ACC112 (cell line): Measurements from ENCODE around the gene PEX7.
"Not testable (repeated sequence)": the region's sequence is repeated elsewhere in the genome, so short reads cannot be mapped to it uniquely, and the experiment has no call there.

Experiments
- H2AFZ ChIP-seq: fragments of 200-600 bp; sonication (generic); one replicate; pipeline ENCODE4 v1.6.0; 2017; ENCODE audit warnings: antibody characterized with exemption, low read length; ENCODE audit not compliant: unreplicated experiment
- H3K27ac ChIP-seq: fragments of 200-600 bp; sonication (generic); 2 replicates; pipeline ENCODE4 v1.5.1; 2014; ENCODE audit warnings: low read depth, mild to moderate bottlenecking, antibody characterized with exemption, low read length, moderate library complexity
- H3K27me3 ChIP-seq: fragments of 200-600 bp; sonication (generic); 2 replicates; pipeline ENCODE4 v1.6.1; 2014; ENCODE audit warnings: mild to moderate bottlenecking, antibody characterized with exemption, low read length, moderate library complexity, mixed read lengths; ENCODE audit not compliant: insufficient read depth
- H3K36me3 ChIP-seq: fragments of 200-600 bp; sonication (generic); 2 replicates; pipeline ENCODE4 v1.6.1; 2016; ENCODE audit warnings: mild to moderate bottlenecking, antibody characterized with exemption, low read length, moderate library complexity, mixed read lengths; ENCODE audit not compliant: insufficient read depth
- H3K4me1 ChIP-seq: fragments of 200-600 bp; sonication (generic); one replicate; pipeline ENCODE4 v1.6.1; 2016; ENCODE audit warnings: low read length, mixed read lengths; ENCODE audit not compliant: insufficient read depth, unreplicated experiment, control insufficient read depth
- H3K4me3 ChIP-seq: fragments of 200-600 bp; sonication (generic); 2 replicates; pipeline ENCODE4 v1.5.1; 2014; ENCODE audit warnings: mild to moderate bottlenecking, low read depth, low read length
- H3K79me2 ChIP-seq: fragments of 200-600 bp; sonication (generic); one replicate; pipeline ENCODE4 v1.6.0; 2016; ENCODE audit warnings: low read length; ENCODE audit not compliant: control insufficient read depth, unreplicated experiment, insufficient read depth

The PEX7 gene

GRCh38 chr6:136809091-136809860 lies 13.1 kb upstream of the PEX7 start:
- no peaks in the 10 kb centered on the region for H3K79me2 ChIP-seq
- no peak overlapping the region for H2AFZ ChIP-seq
- H3K36me3 ChIP-seq: no peaks in the 10 kb centered on the region
- no peaks in the 10 kb centered on the region for H3K4me1 ChIP-seq
- H3K27me3 ChIP-seq: no peaks in the 10 kb centered on the region
- no peak overlapping the region for H3K4me3 ChIP-seq
- no peak overlapping the region for H3K27ac ChIP-seq

GRCh38 chr6:136811272-136811671 lies 11.1 kb upstream of the PEX7 start:
- no peaks in the 10 kb centered on the region for H3K27me3 ChIP-seq
- no peak overlapping the region for H3K4me3 ChIP-seq
- H3K36me3 ChIP-seq: no peaks in the 10 kb centered on the region
- no peaks in the 10 kb centered on the region for H3K4me1 ChIP-seq
- H2AFZ ChIP-seq: peak overlapping the region; percentile 16
- H3K27ac ChIP-seq: no peak overlapping the region
- no peaks in the 10 kb centered on the region for H3K79me2 ChIP-seq

GRCh38 chr6:136812174-136812573 lies 10.2 kb upstream of the PEX7 start:
- Histone ChIP-seq H3K4me1 (no peaks in the 10 kb centered on the region), H3K36me3 (no peaks in the 10 kb centered on the region), H3K4me3 (no peak overlapping the region), H2AFZ (no peak overlapping the region), H3K27me3 (no peaks in the 10 kb centered on the region), H3K27ac (no peak overlapping the region), H3K79me2 (no peaks in the 10 kb centered on the region)

- not testable (repeated sequence) for H3K27ac ChIP-seq, H3K36me3 ChIP-seq, H3K4me1 ChIP-seq, H3K79me2 ChIP-seq, H3K27me3 ChIP-seq, H3K4me3 ChIP-seq, H2AFZ ChIP-seq
Measured at GRCh38 chr6:136815608-136816007, 6.8 kb upstream of the PEX7 start.

GRCh38 chr6:136816656-136817055 lies 5.7 kb upstream of the PEX7 start:
- Histone ChIP-seq H3K36me3 (no peaks in the 10 kb centered on the region), H3K79me2 (no peaks in the 10 kb centered on the region), H3K27me3 (no peaks in the 10 kb centered on the region), H3K27ac (no peak overlapping the region), H3K4me3 (no peak overlapping the region), H3K4me1 (no peaks in the 10 kb centered on the region), H2AFZ (no peak overlapping the region)

GRCh38 chr6:136820561-136820960 lies 1.8 kb upstream of the PEX7 start:
- H3K36me3 ChIP-seq: no peaks in the 10 kb centered on the region
- no peak overlapping the region for H2AFZ ChIP-seq
- no peak overlapping the region for H3K27ac ChIP-seq
- H3K4me3 ChIP-seq: no peak overlapping the region
- no peaks in the 10 kb centered on the region for H3K27me3 ChIP-seq
- peaks cover 4% of the 10 kb centered on the region for H3K4me1 ChIP-seq
- no peaks in the 10 kb centered on the region for H3K79me2 ChIP-seq

GRCh38 chr6:136822046-136822375 lies 381 bp upstream of the PEX7 start:
- peak overlapping the region; percentile 73 for H2AFZ ChIP-seq
- H3K79me2 ChIP-seq: no peaks in the 10 kb centered on the region
- H3K27me3 ChIP-seq: no peaks in the 10 kb centered on the region
- peak overlapping the region; percentile 80 for H3K4me3 ChIP-seq
- peak overlapping the region; percentile 68; the same call in 1 of the 2 replicates for H3K27ac ChIP-seq
- H3K36me3 ChIP-seq: no peaks in the 10 kb centered on the region
- peaks cover 4% of the 10 kb centered on the region for H3K4me1 ChIP-seq

- Histone ChIP-seq H3K27me3 (no peaks in the 10 kb centered on the region), H3K27ac (peak overlapping the region; percentile 68; the same call in 1 of the 2 replicates), H3K36me3 (no peaks in the 10 kb centered on the region), H3K4me3 (peak overlapping the region; percentile 80), H3K4me1 (peaks cover 4% of the 10 kb centered on the region), H2AFZ (peak overlapping the region; percentile 39), H3K79me2 (no peaks in the 10 kb centered on the region)
Measured at GRCh38 chr6:136823128-136823660, 802 bp downstream of the PEX7 start.

- peaks cover 23% of the 10 kb centered on the region for H3K36me3 ChIP-seq
- peaks cover 4% of the 10 kb centered on the region for H3K4me1 ChIP-seq
- H3K79me2 ChIP-seq: no peaks in the 10 kb centered on the region
- H3K27me3 ChIP-seq: no peaks in the 10 kb centered on the region
- no peak overlapping the region for H3K4me3 ChIP-seq
- no peak overlapping the region for H3K27ac ChIP-seq
- H2AFZ ChIP-seq: no peak overlapping the region
Measured at GRCh38 chr6:136826216-136826615, 3.8 kb downstream of the PEX7 start.

GRCh38 chr6:136831873-136832562 lies 9.6 kb downstream of the PEX7 start:
- no peak overlapping the region for H3K27ac ChIP-seq
- H3K36me3 ChIP-seq: peaks cover 35% of the 10 kb centered on the region
- no peaks in the 10 kb centered on the region for H3K79me2 ChIP-seq
- H3K27me3 ChIP-seq: no peaks in the 10 kb centered on the region
- no peaks in the 10 kb centered on the region for H3K4me1 ChIP-seq
- H2AFZ ChIP-seq: no peak overlapping the region
- no peak overlapping the region for H3K4me3 ChIP-seq
